Left colon (tissue), 2 donors: ENCODE results near the gene SMG9. TPM values are rescaled to one million over a fixed set of nuclear protein-coding genes. Genes with fewer than 3 reads are reported as not detected.
A peak's percentile ranks its signal among the peaks of the same experiment; 100 is the strongest.
"Not testable (repeated sequence)": the region's sequence is repeated elsewhere in the genome, so short reads cannot be mapped to it uniquely, and the experiment has no call there.

ENCODE experiments used
- ATAC-seq: fragments of 200-7000 bp; cut with Tn5 transposase; one replicate; pipeline ENCODE4 v1.9.1; 2020; ENCODE audit warnings: mild to moderate bottlenecking, moderate library complexity
- DNase-seq, 2 donors: peaks; one replicate each; pipeline ENCODE4 v3.0.0-alpha.2; 2020
- intact Hi-C, 2 donors: fragments of 100-400 bp; cut with DNase I in 1 of 2; cut with micrococcal nuclease in 1 of 2; formaldehyde crosslinking; loops; one replicate each; pipeline versions ENCODE4 v1.11.2 to v1.14.0; 2022; cut with DNase I, micrococcal nuclease
- total RNA-seq, 2 donors: library from RNA; stranded (reverse); fragmentation: NEBNext Ultra II Directional; extraction: Animal tissue kit (Norgen Biotek cat#: 25700); gene quantifications; one replicate each; pipeline ENCODE4 v1.2.1, GENCODE V29; 2021
- donor health status: DM: no; HTN: no; CAD: no.
- donor health status: DM: yes; HTN: yes; CAD: no.

SMG9 gene
- total RNA-seq, 2 donors from 2014 or later, result 25.4 to 40.3 TPM

DNA sequence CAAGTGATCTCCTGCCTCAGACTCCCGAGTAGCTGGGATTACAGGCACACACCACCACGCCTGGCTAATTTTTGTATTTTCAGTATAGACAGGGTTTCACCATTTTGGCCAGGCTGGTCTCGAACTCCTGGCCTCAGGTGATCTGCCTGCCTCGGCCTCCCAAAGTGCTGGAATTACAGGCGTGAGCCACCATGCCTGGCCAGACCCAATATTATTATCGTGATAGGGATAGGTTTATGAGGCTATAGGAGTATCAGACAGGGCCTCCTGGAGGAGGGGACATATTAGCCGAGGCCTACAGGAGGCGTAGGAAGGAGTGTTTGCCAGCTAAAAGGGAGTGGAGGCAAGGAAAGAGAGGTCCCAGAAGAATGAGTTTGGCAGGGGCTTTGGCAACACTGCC, 9.9 kb upstream of the SMG9 start:
- DNase-seq, ATAC-seq, intact Hi-C loops: not testable (repeated sequence)

DNA sequence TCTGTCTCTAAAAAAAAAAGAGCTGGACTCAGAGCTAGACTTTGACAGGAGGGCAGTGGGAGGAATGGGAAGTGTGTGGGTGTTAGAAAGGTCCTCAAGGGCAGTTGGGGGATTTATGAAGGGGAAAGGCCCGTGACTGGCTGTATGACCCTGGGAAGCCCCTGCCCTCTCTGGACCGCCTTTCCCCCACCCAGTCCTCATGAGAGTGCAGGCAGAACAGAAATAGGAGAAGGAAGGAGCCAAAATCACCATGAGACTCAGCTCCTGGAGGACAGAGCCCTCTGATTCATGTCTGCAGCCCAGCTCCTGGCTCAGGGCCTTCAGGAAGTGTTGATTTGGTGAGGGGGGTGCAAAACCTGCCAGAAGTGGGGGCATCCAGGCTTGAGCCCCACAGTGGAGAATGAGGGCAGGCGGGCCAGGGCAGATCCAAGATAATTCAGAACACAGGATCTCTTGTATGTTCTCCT, 8.7 kb upstream of the SMG9 start:
- ATAC-seq, result no peak
- no peak for DNase-seq
- intact Hi-C loops, result no loop called here

DNA sequence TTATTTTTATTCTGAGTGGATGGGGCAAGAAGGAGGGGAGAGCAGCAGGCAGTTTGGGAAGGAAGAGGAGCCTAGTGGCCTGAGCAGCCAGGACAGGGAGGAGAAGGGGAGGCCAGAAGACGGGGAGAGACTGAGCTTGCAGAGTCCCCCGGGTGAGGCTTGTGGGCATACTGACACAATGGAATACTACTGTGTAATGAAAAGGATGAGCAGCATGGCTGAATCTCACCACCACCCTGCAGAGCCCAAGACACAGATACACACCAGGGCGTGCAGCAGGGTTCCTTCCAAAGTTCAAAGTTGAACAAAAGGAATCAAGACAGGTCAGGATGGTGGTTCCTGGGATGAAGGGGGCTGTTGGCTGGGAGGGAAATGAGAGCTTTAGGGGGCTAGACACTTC, 8.1 kb upstream of the SMG9 start:
- ATAC-seq, result no peak
- no peak for DNase-seq
- intact Hi-C loops, result no loop called here

DNA sequence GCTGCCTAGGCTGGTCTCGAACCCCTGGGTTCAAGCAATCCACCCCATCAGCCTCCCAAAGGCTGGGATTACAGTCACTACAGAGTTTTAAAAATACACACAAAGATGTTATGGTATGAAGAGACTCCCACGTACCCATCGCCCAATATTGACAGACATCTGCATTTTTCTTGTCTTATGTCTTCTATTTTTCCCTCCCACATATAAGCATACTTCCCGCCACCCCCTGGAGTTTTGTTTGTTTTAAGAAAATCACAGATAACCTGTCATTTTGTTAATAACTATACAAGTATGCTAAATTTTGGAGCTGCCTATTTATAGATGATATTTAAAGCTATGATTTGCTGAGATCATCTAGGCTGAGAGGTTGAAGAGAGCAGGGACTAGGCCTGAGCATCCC, 6.2 kb upstream of the SMG9 start:
- intact Hi-C loops, result no loop called here
- no peak for DNase-seq
- ATAC-seq, result no peak

DNA sequence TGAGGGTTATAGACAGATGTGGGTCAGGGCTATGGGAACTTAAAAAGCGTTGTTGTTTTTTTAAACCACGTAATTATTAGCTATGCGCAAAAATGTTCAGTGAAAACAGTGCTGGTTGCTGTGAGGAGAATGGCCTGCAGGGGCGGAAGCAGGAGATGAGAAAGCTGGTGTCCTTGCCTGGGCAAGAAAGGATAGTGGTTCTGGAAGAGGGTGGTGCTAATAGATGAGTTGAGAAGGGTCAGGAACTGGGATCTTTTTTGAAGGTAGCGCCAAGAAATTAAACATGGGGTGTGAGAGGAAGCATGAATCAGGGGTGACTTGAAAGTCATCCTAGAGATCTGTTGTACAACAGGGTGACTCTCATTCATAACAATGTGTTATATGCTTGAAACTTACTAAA, 4.8 kb upstream of the SMG9 start:
- intact Hi-C loops, result no loop called here
- ATAC-seq (no peak), DNase-seq (no peak)

DNA sequence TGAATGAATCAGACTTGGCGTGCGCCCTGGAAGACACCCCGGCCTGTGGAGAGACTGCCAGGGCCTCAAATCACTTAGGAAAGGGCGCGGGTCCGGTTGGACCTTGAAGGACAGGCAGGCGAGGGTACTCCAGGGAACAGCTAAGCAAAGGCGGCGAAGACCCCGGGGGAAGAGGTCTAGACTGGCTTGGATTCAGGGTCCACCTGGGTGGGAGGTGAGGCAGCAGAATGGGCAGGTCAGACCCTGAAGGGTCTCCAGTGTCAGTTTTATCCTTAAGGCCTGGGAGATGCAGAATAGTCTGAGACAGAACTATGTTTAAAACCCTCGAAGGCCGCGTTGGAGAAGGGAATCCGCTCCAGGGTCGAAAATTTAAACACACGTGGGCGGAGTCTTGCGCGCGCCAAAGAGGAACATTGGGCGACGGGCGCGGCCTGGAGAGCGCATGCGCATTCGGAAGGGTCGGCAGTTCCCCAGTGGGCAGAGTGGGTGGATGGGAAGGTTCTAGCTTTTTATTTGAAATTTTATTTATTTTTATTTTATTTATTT, 567 bp upstream of the SMG9 start:
- ATAC-seq (peak; percentile 63), DNase-seq (peak; percentile 88 to 92)
- intact Hi-C loops, result no loop called here

DNA sequence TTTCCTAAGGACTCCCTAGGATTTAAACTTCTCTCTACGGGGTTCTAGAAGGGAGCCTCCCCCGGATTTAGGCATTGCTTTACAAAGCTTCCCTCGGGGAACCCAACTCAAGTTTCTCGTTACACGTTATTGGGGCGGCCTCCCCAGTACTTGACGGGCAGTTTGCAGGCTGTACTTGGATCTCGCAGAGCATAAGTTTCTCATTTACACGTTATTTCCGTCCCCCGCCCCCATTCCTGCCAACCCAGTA, 584 bp downstream of the SMG9 start:
- DNase-seq (no peak), ATAC-seq (no peak)
- intact Hi-C loops, result no loop called here

DNA sequence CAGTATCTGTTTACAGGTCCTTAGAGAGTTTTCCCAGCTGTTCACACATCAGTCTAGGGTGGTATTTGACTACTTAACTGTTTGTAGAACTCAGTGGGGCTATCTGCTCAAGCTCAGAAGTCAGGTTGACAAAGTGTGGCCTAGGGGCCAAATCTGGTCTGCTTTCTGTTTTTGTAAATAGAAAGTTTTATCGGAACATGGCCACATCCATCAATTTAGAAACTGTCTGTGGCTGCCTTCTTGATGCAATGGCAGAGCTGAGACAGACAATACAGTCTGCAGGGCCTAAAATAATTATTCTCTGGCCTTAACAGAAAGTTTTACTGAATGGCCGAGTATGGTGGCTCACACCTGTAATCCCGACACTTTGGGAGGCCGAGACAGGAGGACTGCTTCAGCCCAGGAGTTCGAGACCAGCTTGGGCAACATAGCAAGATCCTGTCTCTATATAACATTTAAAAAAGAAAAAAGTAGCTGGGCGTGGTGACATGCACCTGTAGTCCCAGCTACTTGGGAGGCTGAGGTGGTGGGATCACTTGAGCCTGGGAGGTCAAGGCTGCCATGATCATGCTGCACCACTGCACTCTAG, 2.4 kb downstream of the SMG9 start:
- ATAC-seq, result no peak
- intact Hi-C loops, result no loop called here
- DNase-seq, result no peak

DNA sequence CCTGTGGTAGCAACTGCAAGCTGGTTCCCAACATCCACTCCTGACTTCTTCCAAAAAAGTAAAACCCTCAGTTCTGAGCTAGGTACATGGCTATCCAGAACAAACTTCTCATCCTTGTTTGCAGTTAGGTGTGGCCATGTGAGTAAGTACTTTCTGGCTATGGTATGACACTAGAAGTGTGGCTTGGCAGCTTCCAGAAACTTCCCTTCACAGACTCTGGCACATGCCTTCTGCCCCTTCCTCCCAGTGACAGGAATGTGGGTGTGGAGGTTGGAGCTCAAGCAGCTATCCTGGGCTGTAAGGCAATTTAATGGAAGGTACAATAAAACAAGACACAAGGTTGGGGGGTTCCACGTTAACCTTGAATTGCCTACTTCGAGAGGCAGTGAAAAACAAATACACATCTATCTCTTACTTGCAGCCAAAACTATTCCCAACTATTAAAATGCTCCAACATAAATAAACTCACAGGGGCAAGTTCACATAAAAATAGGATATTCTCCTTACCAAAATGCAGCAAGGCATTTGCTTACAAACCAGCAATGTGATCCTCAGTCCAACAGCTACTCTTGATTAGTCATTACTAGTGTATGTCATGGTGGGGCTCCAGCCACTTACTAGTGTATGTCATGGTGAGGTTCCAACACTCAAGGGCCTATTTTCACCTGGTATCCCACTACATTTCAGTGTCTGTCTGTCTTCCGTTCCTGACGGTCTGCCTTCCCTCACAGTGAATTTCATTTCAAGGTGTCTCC, 3.1 kb downstream of the SMG9 start:
- ATAC-seq (no peak), DNase-seq (no peak)
- intact Hi-C loops, result no loop called here

DNA sequence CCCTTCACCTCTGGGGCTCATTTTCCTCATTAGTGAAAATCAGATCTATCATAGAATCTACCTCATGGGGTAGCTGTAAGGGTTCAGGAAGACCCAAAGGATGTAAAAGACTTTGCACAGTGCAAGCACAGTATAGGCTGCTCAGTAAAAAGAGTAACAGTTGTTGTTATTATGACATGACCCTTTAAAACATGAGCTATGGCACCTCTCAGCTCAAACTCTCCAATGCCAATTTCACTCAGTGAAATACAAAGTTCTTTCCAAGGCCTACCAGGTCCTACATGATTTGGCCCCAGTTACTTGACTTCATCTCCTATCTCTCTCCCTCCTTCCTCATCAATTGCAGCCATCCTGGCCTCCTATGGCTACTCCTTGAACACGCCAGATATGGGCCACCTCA, 4.9 kb downstream of the SMG9 start:
- DNase-seq (no peak), ATAC-seq (no peak)
- intact Hi-C loops, result no loop called here

DNA sequence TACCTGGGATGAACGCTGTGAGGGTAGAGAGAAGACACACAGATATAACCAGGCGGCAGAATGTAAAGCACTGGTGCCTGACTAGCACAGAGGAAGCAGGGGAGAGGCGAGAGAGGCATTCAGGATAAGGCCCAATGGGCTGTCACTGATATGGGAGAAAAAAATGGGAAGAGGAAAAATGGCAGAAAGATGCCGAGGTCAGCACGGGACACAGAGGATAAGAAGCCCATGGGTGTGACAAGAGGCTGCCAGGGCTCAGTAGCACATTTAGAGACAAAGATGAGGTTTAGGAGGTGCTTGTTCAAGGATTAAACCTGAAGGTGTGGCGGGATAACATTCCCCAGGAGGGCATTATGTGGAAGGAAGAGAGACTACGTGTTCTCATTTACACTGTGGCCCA, 5.6 kb downstream of the SMG9 start:
- DNase-seq (no peak), ATAC-seq (no peak)
- intact Hi-C loops, result no loop called here

DNA sequence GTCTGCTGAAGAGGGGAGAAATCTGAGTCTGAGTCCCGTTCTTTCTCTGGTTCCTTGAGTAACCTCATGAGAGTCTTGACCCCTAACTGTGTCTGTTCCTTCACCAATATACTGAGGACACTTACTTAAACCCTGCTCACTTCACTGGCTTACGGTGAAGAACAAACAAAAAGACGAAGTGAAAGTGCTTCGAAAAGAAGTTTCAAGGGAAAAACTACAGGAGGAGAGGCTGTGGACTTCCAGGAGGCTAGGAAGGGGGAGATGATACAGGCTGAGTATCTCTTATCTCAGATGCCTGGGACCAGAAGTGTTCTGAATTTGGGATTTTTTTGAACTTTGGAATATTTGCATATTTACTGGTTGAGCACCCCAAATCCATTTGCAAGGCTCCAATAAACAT, 6.1 kb downstream of the SMG9 start:
- ATAC-seq (no peak), DNase-seq (no peak)
- intact Hi-C loops, result no loop called here

DNA sequence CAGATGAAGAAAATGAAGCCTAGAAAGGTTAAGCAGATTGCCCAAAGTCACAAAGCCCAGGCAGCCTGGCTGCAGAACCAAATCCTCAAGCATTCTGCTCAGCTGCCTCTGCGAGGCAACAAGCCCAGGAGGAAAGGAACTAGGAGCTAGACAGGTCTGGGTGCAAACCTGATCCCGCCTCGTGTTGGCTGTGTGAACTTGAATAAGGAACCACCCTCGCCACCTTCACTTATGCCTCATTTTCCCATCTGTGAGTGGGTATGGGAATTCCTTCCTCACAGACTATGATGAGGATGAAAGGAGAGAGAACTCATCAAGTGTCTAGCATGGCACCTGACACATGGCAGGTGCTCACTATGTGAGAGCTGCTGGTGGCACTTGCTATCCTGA, 6.6 kb downstream of the SMG9 start:
- DNase-seq (no peak), ATAC-seq (no peak)
- intact Hi-C loops, result no loop called here

DNA sequence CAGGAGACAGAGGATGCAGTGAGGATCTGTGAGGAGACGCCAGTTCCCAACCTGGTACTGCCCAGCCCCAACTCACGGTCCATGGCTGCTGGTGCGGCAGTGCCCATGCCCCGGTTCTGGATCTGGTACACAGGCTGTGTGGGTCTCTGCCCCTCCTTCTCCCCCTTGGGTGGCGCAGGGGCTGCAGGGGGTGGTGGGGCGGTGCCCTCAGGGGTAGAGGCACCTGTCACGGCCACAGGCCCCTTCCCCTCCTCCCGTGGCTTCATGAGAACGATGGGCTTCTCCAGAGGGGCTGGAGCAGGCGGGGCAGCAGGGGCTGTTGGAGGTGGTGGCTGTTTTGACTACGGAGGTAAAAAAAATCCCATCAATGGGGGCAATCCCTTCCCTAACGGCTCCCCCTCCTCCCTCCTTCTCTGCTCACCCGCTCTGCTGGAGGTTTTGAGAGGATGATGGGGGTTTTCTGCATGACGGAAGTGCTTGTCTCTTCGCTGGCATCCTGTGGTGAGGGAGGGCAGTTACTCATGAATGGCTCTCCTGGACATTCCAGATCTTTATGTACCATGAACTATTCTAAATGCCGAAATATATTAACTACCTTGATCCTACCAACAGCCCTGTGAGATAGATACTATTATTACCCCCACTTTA, 7.1 kb downstream of the SMG9 start:
- intact Hi-C loops, result no loop called here
- DNase-seq (no peak), ATAC-seq (no peak)

DNA sequence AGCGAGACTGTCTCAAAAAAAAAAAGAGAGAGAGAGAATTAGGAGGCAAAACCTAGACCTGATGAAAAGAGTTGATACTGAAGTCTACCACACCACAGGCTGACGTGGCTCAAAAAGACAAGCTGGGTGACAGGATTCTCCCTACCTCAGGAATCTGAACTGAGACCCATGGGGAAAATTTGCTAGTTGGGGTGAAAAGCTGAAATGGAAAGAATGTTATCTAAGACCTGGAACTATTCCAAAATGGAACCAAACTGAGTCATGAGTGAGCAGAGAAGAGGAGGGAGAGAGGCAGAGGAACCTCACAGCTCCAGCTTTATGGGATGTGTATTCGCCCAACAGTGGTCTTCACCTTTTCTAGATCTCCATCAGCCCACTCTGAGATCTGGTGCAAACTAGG, 11.7 kb downstream of the SMG9 start:
- ATAC-seq, result no peak
- intact Hi-C loops, result no loop called here
- DNase-seq, result no peak

DNA sequence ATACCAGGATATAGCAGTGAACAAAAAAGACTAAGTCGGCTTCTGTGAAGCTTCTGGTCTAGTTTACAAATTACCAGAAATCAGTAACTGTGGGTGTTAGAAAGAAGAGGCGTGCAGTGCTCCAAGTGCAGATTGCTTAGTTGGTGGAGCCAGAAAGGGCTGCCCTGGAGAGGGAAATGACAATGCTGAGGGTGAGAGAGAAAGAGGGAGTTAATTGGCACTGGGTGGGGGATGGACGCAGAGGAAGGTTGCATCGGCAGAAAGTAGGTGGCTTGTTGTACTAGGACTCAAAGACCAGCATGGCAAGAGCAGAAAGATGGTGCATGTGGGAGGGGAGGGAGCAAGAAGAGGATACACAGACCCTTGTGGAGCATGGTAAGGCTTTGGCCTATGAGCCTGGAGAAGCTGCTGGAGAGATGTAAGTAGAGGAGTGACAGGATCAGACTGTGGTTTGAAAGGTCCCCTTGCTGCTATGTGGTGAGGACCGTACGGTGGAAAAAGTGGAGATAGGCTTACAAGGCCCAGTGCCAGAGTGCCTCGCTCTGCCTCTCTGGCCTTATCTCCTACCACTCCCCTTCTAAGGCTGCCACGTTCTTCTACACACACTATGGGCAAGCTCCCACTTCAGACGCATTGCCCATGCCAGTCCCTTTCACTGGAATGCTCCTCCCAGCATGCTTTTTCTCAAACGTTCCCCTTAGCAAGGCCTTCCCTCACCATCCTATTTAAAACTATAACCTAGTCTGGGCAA, 13.5 kb downstream of the SMG9 start:
- no peak for DNase-seq
- intact Hi-C loops, result no loop called here
- ATAC-seq, result no peak

DNA sequence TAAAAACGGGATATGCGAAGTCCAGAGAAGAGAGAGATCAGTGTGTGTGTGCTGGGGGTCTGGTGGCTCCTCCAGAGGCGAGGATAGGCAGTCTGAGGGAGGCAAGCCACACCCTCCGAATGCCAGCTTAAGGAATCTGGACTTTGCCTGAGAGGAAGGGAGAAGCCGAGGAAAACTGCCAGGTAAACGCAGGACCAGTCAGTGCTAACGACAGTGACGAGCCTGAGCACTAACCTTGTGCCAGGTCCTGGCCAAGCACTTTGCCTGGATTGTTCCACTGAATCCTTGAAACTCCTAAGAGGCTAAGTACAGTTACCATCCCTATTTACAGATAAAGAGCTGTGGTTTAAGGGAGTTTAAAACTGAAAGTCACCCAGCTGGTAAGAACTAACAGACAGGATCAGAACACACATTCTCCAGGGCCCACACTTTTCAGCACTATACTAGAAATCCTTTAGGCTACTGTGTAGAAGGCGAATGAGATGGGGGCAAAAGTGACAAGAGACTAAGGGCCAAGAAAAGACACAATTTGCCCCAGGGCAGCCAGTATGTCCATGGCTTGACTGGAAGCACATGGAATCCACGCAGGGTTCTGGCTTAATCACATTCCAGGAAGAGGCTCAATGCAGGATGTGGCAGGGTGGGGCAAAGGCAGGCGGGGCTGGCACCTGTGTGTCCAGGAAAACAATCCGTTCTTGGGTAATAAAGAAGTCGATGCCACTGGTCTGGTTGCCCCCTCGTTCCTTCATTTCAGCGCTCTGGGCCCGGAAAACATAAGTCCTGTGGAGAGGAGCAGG, 15.1 kb downstream of the SMG9 start:
- intact Hi-C loops, result no loop called here
- ATAC-seq (peak; percentile 86), DNase-seq (peak; percentile 80 to 88)

DNA sequence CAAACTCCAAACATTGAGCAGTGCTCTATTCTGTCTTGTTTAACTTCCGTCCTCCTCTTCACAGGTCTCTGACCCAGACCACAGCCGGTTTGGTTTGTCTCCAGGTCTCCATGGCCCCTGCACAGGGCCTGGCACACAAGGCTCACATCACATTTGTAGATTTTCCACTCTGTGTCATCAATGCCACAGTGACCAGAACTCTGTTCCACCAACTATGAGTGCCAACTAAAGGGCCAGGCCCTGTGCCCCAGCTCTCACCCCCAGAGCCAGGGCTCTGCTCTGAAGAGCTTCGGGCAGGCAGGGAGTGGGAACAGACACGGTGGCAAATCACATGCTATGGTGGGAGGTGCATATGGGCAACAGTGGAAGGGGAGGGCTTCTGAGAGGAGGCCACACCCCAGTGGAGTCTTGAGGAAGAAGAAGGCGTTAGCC, 16.0 kb downstream of the SMG9 start:
- peak; percentile 75 for ATAC-seq
- DNase-seq, result peak; percentile 63 to 82
- intact Hi-C loops, result no loop called here

DNA sequence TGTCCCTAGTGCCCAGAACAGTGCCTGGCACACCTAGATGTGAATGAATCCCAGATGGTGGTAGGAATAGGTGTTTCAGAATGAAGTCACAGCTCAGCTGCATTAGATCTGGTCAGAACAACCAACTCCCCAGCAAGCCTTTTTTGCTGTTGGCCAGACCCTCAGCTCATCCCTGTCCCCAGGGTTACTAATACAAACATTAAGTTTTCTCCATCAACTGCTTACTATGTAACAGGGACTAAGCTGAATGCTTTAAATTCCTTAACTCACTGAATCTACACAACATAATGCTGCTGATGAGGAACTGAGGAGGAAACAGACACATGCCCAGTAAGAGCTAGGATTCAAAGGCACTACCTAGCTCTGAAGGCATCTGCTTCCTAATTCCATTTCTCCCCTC, 18.8 kb downstream of the SMG9 start:
- DNase-seq, result no peak
- intact Hi-C loops, result no loop called here
- no peak for ATAC-seq
